KOPT-K1 (cell line): ENCODE results near the gene GYPC.

Experiments used
- H3K27ac ChIP-seq: fragments of 200-600 bp; sonication (generic); 2 replicates; pipeline ENCODE4 v1.5.1; 2016; ENCODE audit warnings: antibody characterized with exemption, mild to moderate bottlenecking, low read depth, low read length; ENCODE audit not compliant: poor library complexity, severe bottlenecking
- H3K36me3 ChIP-seq: fragments of 200-600 bp; sonication (generic); 2 replicates; pipeline ENCODE4 v1.5.1; 2017; ENCODE audit warnings: antibody characterized with exemption, mild to moderate bottlenecking, low read length, moderate library complexity; ENCODE audit not compliant: insufficient read depth
- H3K9me3 ChIP-seq: fragments of 200-600 bp; sonication (generic); 2 replicates; pipeline ENCODE4 v1.5.1; 2017; ENCODE audit warnings: antibody characterized with exemption, low read length, mild to moderate bottlenecking; ENCODE audit not compliant: insufficient read depth, poor library complexity, severe bottlenecking

Gene GYPC

GRCh38 chr2:126658319-126658904 is 2.5 kb downstream of the GYPC start:
- Histone ChIP-seq H3K9me3 (no peaks in the 10 kb centered on the region), H3K27ac (peak overlapping the region; percentile 75), H3K36me3 (no peaks in the 10 kb centered on the region)

DNA sequence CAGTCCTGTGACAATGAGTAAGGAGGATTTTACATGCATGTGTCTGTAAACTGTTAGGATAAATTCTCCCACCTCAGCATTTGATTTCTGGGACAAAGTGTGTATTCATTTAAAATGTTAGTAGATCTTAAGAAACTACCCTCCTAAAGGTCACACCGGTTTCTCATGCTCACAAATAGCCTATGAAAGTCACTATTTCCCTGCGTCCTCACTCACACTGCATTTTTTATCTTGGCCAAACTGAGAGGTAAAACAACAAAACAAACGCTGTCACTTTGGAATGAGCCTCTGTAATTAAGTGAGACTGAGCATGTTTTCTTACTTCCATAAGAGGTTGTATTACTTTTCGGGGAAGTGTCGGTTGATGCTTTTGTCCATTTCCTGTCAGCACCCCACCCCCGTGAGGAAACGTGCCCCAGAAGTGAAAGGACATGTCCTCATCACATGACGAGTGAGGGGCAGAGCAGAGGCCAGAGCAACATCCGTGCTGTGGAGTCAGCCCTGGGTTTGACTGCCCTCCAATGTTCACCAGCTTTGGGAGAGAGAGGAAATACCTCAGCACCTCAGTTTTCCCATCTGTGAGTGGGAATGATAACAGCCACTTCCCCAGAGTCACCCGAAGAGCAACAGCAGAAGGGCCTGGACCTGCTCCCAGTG is 3.1 kb downstream of the GYPC start:
- Histone ChIP-seq H3K27ac (peak overlapping the region; percentile 75), H3K36me3 (no peaks in the 10 kb centered on the region), H3K9me3 (no peaks in the 10 kb centered on the region)

DNA sequence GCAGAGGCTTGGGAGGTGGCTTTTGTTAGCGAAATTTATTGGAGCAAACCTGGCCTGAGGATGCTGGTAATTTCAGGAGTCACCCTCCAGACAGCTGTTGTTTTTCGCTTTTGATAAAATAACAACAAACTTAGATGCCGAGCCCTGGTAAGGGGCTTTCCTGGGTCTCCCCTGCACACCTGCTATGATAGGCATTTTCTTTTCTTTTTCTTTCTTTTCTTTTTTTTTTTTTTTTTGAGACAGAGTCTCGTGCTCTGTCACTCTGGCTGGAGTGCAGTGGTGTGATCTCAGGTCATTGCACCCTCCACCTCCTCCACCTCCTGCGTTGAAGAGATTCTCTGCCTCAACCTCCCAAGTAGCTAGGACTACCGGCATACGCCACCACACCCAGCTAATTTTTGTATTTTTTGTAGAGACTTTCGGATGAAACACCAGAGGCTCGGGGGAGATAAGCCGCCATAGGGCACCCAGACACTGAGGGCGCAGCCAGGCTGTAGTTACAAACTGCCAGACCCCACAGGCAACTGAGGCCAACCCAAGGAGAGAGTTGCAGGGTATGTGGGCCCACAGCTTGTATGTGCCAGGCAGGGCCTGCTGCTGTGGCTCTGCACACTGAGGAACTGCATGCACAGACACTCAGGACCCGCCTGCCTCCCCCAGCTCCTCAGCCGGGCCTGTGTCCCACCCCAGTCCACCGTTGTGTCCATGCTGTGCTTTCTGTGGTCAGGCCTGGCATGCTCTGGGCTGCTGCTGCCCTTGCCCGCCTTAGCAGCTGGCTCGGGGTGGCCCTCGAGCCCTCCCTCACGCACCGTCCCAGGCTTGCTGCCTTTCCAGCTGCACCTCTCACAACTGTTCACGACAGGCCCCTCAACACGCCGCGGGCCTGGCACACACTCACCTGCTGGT is 3.9 kb downstream of the GYPC start:
- H3K36me3 ChIP-seq: no peaks in the 10 kb centered on the region
- H3K27ac ChIP-seq: peak overlapping the region; percentile 75
- H3K9me3 ChIP-seq: no peaks in the 10 kb centered on the region

- H3K27ac ChIP-seq: peak overlapping the region; percentile 75
- no peaks in the 10 kb centered on the region for H3K36me3 ChIP-seq
- H3K9me3 ChIP-seq: no peaks in the 10 kb centered on the region
Measured at GRCh38 chr2:126660971-126661370, 5.0 kb downstream of the GYPC start.

DNA sequence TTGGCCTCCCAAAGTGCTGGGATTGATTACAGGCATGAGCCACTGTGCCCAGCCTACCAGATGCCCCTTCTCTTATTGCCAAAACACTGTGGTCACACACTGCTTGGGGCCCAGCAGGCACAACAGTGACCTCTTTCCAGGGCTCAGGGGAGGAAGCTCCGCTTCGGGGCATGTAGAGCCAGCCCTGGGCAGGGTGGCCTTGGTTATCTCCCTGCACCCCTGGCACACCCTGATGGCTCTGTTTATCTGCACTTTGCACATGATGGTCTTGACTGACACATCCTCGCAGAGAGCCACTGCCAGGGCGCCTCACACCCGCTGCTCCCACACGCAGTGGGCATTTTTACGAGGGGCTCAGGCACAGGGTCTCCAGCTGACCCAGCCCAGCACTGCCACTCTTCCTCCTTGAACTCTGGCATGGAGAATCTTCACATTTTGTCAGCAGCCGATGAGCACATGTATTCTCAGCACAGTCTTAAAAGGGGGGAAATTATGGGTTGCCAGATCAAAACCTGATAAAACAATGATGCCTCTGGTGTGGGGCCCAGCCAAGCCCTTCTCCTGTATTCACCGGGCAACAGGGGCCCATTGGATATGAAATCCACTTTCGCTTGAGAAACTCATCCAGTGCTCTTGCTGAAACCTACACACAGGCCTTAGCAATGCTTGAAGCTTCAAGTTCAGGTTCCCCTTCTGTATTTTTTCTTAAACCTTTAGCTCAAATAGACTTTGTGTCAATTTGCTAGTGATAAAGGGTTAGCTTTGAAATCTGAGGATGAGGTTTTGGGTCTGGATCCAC is 5.9 kb downstream of the GYPC start:
- Histone ChIP-seq H3K9me3 (no peaks in the 10 kb centered on the region), H3K27ac (peak overlapping the region; percentile 59), H3K36me3 (no peaks in the 10 kb centered on the region)

DNA sequence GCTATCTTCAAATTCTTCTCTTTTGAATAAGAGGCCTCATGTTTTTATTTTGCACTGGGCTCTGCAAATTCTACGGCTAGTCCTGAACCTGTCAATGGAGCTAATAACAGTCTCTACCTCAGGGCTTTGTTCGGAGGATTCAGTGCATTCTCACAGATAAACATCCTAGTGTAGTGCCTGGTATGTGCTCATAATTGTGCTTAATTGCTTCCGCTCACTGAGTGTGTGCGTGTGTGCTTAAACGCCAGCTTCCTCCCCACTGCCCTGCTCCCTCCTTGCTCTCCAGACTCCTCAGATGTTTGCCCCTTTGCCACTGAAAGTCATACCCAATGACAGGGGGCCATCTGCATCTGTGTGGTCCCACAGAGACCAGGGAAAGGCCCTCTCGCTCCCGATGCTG is 6.7 kb downstream of the GYPC start:
- no peaks in the 10 kb centered on the region for H3K36me3 ChIP-seq
- H3K9me3 ChIP-seq: no peaks in the 10 kb centered on the region
- peak overlapping the region; percentile 59 for H3K27ac ChIP-seq

- H3K36me3 ChIP-seq: no peaks in the 10 kb centered on the region
- H3K9me3 ChIP-seq: no peaks in the 10 kb centered on the region
- H3K27ac ChIP-seq: peak overlapping the region; percentile 59
Measured at GRCh38 chr2:126663184-126663963, 7.4 kb downstream of the GYPC start.

DNA sequence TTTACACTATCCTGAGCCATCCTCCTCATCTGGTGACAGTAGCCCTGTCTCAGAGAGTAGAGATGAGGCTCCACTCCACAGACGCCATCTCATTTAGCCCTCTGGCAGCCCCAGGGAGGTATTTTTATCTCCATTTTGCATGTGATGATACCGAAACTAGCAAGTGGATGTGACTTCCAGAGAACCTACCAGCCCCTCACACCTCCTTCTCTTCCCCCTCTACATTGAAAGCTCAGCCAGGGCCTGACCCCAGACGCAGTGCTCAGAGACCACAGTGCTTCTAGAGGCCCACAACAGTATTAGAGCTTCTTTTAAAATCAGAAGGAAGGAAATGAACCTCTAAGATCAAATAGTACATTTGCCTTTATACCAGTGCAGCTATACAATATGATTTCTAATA is 8.3 kb downstream of the GYPC start:
- no peaks in the 10 kb centered on the region for H3K9me3 ChIP-seq
- no peaks in the 10 kb centered on the region for H3K36me3 ChIP-seq
- peak overlapping the region; percentile 59 for H3K27ac ChIP-seq

DNA sequence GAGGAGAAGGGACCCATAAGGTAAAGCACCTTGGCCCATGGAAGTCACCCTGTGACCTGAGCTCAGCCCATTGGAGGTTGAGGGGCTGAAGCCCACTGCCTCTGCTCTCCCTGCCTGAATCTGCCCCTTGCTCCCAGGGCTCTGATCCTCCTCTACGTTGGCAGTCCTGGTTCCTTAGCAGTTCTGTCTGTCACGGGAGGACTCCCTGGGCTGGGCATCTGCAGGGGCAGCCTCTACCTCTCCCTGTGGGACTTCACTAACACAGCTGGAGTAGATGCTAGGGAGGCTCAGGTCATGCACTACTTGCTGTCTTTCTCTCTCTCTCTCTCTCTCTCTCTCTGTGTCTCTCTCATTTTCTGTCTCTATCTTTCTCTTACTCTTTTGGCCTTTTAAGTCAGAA is 8.7 kb downstream of the GYPC start:
- Histone ChIP-seq H3K9me3 (no peaks in the 10 kb centered on the region), H3K27ac (peak overlapping the region; percentile 59), H3K36me3 (no peaks in the 10 kb centered on the region)

- H3K9me3 ChIP-seq: no peaks in the 10 kb centered on the region
- H3K36me3 ChIP-seq: no peaks in the 10 kb centered on the region; the same call in 1 of the 2 replicates
- H3K27ac ChIP-seq: no peak overlapping the region
Measured at GRCh38 chr2:126665483-126665882, 9.5 kb downstream of the GYPC start.

DNA sequence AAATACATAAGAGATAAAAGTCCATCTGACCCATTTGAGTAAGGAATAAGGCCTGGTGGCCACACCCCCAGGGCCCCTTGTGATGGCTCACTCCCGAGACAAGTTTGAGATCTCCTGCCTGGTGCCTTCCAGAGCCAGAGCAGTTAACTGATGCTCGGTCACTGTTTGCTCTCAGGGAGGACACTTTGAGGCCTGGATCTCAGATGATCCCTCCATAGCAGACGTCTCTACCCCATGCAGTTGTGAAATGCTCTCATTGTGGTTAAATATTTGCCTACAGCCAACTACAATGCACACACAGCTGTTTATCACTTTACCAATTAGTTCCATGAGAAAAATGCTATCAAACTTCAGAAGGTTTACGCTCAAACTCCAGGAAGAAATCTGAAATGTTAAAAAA is 12.3 kb downstream of the GYPC start:
- H3K9me3 ChIP-seq: no peaks in the 10 kb centered on the region
- H3K36me3 ChIP-seq: no peaks in the 10 kb centered on the region; the same call in 1 of the 2 replicates
- no peak overlapping the region for H3K27ac ChIP-seq

GRCh38 chr2:126669772-126670171 is 13.8 kb downstream of the GYPC start:
- no peak overlapping the region for H3K27ac ChIP-seq
- H3K36me3 ChIP-seq: no peaks in the 10 kb centered on the region; the same call in 1 of the 2 replicates
- H3K9me3 ChIP-seq: peaks cover under 1% of the 10 kb centered on the region

DNA sequence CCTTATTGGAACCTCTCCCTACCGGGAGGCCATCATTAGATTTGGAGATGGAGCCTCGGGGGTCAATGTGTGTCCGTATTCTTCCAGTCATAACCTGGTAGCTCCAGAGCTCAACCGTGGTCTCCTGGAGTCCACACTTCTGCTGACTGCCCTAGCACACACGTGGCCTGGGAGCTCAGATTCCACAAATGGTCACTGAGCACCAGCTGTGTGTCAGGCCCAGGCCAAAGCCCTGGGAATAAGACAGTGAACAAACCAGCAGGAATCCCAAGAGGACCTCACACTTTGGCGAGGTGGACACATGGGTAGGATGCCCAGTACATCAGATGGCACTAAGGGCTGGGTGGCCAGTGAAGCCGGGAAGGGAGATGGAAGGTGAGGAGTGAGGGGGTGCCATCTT is 15.5 kb downstream of the GYPC start:
- peaks cover 13% of the 10 kb centered on the region for H3K9me3 ChIP-seq
- H3K27ac ChIP-seq: no peak overlapping the region
- H3K36me3 ChIP-seq: no peaks in the 10 kb centered on the region; the same call in 1 of the 2 replicates

GRCh38 chr2:126672980-126673605 is 17.1 kb downstream of the GYPC start:
- no peaks in the 10 kb centered on the region; the same call in 1 of the 2 replicates for H3K36me3 ChIP-seq
- no peak overlapping the region for H3K27ac ChIP-seq
- H3K9me3 ChIP-seq: peaks cover 13% of the 10 kb centered on the region
